ENCODE data around the gene FNBP1L. TPM values are rescaled to one million over a fixed set of nuclear protein-coding genes. Genes with fewer than 3 reads are reported as not detected.
"Not testable (repeated sequence)": the region's sequence is repeated elsewhere in the genome, so short reads cannot be mapped to it uniquely, and the experiment has no call there.

FNBP1L gene
- total RNA-seq, 2 experiments from 2014 or later, result 0.14 to 0.45 TPM

DNA sequence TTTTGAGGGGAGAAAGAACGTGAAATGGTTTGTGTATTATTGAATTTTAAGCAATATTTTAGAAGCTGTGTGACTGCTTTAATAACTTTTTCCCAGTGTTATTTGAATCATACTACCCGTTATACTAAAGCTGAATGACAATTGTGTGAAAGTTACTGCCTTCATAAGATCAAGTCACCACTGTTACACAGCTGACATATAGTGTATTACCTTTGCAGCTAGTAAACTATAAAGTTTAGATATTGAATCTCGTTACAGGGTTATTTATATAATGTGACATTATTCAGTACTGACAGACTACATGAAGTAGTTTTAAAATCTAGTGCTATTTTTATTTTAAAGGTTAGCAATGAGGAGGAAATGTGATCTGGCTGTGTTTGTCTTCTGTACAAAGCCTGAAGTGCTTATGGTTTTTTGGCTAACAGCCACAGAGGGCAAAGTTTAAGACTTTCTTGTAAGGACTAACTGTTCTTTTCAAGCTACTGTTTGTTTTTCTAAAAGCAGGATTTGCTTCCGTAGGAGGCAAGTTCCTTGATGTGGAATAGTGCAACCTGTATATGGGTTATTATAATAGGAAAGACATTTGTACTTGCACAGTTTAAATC, 106.1 kb downstream of the FNBP1L start:
- not testable (repeated sequence) for H3K9me3 Mint-ChIP-seq, H3K4me1 Mint-ChIP-seq, H3K36me3 Mint-ChIP-seq, H3K27me3 Mint-ChIP-seq, H3K4me3 Mint-ChIP-seq, DNase-seq, H3K27ac Mint-ChIP-seq

DNA sequence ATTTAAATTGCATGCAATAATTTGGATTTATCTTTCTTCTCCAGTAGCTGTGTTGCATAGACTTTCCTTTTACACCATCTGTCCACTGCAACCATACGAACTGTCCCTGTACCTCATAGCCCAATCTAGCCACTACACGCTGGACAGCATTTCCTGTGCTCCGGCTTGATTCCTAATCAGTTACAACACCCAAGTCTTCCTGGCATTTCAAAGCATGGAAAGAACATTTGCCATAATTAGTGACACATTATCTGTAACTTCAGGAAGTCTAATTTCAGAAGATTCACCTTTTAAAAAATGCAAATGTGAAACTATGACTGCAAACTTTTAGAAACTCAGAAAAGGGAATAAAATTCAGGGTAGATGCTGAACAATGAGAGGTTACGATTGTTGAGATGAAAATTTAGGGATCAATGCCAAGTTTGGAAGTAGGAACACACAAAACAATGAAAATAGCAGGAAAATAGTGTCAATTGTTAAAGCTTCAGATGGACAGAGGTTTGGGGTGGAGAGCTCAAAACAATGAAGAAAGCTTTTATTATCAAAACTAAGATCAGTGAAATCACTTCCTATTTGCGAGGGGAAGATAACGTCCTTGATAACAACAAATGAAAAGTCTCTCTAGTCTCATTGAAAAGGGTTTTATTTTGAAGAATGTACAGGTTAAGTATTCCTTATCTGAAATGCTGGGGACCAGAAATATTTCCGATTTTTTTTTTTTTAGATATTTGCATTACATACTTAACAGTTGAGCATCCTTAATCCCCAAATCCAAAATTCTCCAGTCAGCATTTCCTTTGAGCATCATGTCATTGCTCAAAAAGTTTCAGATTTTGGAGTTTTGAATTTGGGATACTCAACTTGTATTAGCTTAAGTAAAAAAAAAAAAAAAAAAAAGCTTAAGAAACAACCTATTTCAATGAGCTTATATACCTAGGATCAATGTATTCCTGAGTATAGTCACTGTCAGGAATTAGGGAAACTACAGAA, 107.3 kb downstream of the FNBP1L start:
- no peak for DNase-seq
- Mint-ChIP-seq H3K9me3 (no peaks in the 10 kb centered on the region), H3K27ac (no peak overlapping the region), H3K4me3 (peak overlapping the region; percentile 2), H3K27me3 (peaks cover 5% of the 10 kb centered on the region), H3K36me3 (no peaks in the 10 kb centered on the region), H3K4me1 (peaks cover 9% of the 10 kb centered on the region)

DNA sequence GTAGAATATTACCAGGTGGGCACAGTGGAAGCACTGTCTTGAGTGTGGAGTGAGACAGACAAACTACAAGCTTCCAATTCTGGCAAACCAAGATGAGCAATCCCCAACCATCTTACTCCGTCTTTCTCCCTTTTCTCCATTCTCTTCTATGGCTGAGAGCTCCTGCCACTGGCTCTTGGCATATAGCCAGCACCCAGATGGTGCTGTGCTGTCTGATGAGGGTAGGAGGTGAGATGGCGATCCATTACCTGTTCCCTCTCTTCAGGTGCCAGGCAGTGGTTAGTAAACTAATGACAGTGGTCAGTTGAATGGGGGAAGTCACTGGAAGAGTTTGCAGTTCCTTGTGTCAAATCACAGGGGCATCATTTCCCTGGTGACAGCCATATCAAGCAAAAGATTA, 108.4 kb downstream of the FNBP1L start:
- Mint-ChIP-seq H3K4me1 (peaks cover 9% of the 10 kb centered on the region), H3K27me3 (peaks cover 5% of the 10 kb centered on the region), H3K36me3 (no peaks in the 10 kb centered on the region), H3K4me3 (no peak overlapping the region), H3K27ac (no peak overlapping the region), H3K9me3 (no peaks in the 10 kb centered on the region)
- no peak for DNase-seq

GRCh38 chr1:93559045-93559444, 111.1 kb downstream of the FNBP1L start:
- peaks cover 9% of the 10 kb centered on the region for H3K4me1 Mint-ChIP-seq
- H3K9me3 Mint-ChIP-seq, result no peaks in the 10 kb centered on the region
- H3K36me3 Mint-ChIP-seq, result no peaks in the 10 kb centered on the region
- H3K27me3 Mint-ChIP-seq, result peaks cover 5% of the 10 kb centered on the region
- no peak overlapping the region for H3K27ac Mint-ChIP-seq
- no peak for DNase-seq
- H3K4me3 Mint-ChIP-seq, result no peak overlapping the region

- Mint-ChIP-seq H3K36me3 (no peaks in the 10 kb centered on the region), H3K9me3 (no peaks in the 10 kb centered on the region), H3K27me3 (peaks cover 5% of the 10 kb centered on the region), H3K4me1 (peaks cover 7% of the 10 kb centered on the region), H3K27ac (no peak overlapping the region), H3K4me3 (no peak overlapping the region)
- DNase-seq, result no peak
Measured at GRCh38 chr1:93559695-93560094, 111.8 kb downstream of the FNBP1L start.

- no peaks in the 10 kb centered on the region for H3K36me3 Mint-ChIP-seq
- DNase-seq, result no peak
- no peaks in the 10 kb centered on the region for H3K27me3 Mint-ChIP-seq
- no peak overlapping the region for H3K27ac Mint-ChIP-seq
- no peak overlapping the region for H3K4me3 Mint-ChIP-seq
- H3K9me3 Mint-ChIP-seq, result no peaks in the 10 kb centered on the region
- no peaks in the 10 kb centered on the region for H3K4me1 Mint-ChIP-seq
Measured at GRCh38 chr1:93565496-93566206, 117.7 kb downstream of the FNBP1L start.

DNA sequence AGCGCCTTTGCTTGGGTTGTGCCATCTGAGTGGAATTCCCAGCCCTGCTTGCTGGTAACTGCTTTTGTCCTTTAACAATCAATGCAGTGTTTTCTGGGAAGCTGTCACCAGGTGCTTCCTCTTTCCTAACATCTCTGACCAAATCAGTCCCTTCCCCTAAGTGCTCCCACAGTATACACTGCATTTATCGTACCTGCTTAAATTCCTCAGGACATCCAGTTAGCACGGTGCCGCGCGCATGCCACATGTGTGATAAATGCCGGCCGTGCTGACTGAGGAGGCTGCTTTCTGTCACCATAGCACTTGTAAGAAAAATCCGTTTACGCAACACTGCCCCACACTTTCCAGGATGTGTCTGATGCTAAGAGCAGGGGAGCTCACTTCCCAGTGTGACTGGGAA, 118.3 kb downstream of the FNBP1L start:
- Mint-ChIP-seq H3K27me3 (no peaks in the 10 kb centered on the region), H3K36me3 (no peaks in the 10 kb centered on the region), H3K4me3 (no peak overlapping the region), H3K9me3 (no peaks in the 10 kb centered on the region), H3K4me1 (no peaks in the 10 kb centered on the region), H3K27ac (no peak overlapping the region)
- no peak for DNase-seq

GRCh38 chr1:93567255-93567918, 119.5 kb downstream of the FNBP1L start:
- Mint-ChIP-seq H3K27me3 (no peaks in the 10 kb centered on the region), H3K36me3 (no peaks in the 10 kb centered on the region), H3K9me3 (no peaks in the 10 kb centered on the region), H3K4me1 (no peaks in the 10 kb centered on the region), H3K27ac (no peak overlapping the region), H3K4me3 (no peak overlapping the region)
- no peak for DNase-seq

DNA sequence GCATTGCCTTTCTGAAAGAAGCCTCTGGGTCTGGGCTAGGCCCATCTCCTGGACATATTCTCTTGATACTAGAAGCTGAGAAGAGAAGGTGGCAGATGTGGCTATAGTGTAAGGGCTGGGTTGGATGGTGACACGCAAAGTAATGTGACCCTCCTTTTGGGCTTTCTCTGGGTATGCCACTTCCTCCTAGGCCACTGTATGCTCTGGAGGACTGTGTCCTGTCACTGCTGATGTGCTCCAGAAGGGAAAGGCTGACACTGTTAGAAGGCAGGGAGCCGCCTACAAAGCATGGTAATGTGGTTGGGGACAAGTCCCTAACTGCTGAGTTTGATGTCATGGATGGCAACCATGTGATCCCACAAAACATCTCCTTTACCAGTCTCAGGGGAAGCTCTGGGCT, 121.6 kb downstream of the FNBP1L start:
- Mint-ChIP-seq H3K4me1 (no peaks in the 10 kb centered on the region), H3K4me3 (no peak overlapping the region), H3K36me3 (no peaks in the 10 kb centered on the region), H3K27me3 (no peaks in the 10 kb centered on the region), H3K9me3 (no peaks in the 10 kb centered on the region), H3K27ac (no peak overlapping the region)
- no peak for DNase-seq

GRCh38 chr1:93571623-93572310, 123.8 kb downstream of the FNBP1L start:
- Mint-ChIP-seq H3K9me3 (no peaks in the 10 kb centered on the region), H3K36me3 (no peaks in the 10 kb centered on the region), H3K4me1 (no peaks in the 10 kb centered on the region), H3K4me3 (no peak overlapping the region), H3K27ac (no peak overlapping the region), H3K27me3 (no peaks in the 10 kb centered on the region)
- no peak for DNase-seq

- no peak overlapping the region for H3K27ac Mint-ChIP-seq
- no peak for DNase-seq
- no peak overlapping the region for H3K4me3 Mint-ChIP-seq
- no peaks in the 10 kb centered on the region for H3K36me3 Mint-ChIP-seq
- H3K4me1 Mint-ChIP-seq, result no peaks in the 10 kb centered on the region
- no peaks in the 10 kb centered on the region for H3K27me3 Mint-ChIP-seq
- no peaks in the 10 kb centered on the region for H3K9me3 Mint-ChIP-seq
Measured at GRCh38 chr1:93573940-93574469, 126.1 kb downstream of the FNBP1L start.

DNA sequence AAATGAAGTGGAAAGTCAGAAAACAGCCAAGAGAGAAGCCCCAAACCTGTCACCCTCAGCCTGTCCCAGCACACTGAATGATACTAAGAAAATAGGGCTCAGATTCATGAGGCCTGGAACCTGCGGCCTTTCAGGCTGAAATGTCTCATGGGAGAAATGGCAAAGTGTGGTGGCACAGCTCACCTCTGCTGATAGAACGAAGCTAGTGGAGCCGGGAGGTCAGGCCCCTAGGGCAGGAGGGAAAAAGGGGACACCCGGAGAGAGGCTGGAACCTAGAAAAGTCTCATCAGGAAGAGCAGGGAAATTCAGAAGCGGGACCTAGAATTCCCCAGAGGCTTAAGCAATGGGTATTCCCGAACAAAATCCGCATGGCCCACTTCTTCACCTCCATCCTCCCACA, 126.6 kb downstream of the FNBP1L start:
- Mint-ChIP-seq H3K4me1 (no peaks in the 10 kb centered on the region), H3K36me3 (no peaks in the 10 kb centered on the region), H3K27ac (no peak overlapping the region), H3K9me3 (no peaks in the 10 kb centered on the region), H3K4me3 (no peak overlapping the region), H3K27me3 (no peaks in the 10 kb centered on the region)
- DNase-seq, result no peak

DNA sequence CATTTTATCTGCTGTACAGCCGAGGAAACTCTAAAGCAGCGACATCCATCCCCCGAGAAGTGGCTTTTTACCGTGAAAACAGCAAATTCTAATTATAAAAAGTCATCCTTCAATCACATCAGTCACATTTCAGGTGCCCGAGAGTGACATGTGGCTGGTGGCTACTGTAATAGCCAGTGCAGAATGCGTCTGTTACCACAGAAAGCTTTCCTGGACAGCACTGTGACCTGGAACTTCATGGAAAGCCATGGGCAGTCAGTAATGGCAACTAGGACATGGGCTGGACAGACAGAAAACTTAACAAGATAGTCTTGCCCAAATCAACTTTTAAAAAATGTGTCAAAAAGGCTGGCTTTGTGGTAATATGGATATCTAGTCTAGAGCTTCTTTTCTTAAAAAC, 127.1 kb downstream of the FNBP1L start:
- no peak for DNase-seq
- Mint-ChIP-seq H3K4me3 (no peak overlapping the region), H3K27ac (no peak overlapping the region), H3K4me1 (no peaks in the 10 kb centered on the region), H3K9me3 (no peaks in the 10 kb centered on the region), H3K27me3 (no peaks in the 10 kb centered on the region), H3K36me3 (no peaks in the 10 kb centered on the region)

DNA sequence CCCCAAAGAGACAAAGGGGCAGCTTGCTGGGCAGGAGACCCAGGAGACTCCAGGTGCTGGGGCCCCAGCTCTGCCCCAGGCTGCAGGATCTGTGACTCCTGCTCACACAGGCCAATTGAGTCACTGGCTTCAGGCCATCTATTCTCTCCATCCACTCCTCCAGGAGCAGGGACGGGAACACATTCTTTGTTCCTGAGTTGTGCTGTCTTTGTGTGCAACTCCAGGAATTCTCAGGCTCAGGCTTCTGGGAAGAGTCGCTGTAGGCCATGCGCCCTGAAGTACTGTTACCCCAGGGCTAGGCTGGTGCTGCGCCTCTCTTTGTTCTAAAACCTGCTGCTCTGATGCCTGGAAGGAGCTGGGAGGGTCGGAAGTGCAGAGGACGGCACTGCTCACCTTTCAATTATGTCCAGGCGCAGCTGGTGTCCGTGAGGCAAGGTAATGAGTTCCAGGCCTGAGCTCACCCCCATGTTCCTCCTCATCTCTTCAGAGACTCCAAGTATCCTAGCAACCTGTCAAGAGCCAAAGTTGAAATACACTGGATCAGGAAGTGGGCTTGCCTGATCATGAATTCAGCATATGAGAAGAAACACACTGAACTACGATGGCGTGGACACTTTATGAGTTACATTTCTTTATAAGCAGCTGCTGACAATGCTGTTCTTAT, 127.8 kb downstream of the FNBP1L start:
- H3K4me1 Mint-ChIP-seq, result no peaks in the 10 kb centered on the region
- H3K4me3 Mint-ChIP-seq, result no peak overlapping the region
- DNase-seq, result no peak
- H3K27me3 Mint-ChIP-seq, result no peaks in the 10 kb centered on the region
- no peaks in the 10 kb centered on the region for H3K36me3 Mint-ChIP-seq
- no peak overlapping the region for H3K27ac Mint-ChIP-seq
- H3K9me3 Mint-ChIP-seq, result no peaks in the 10 kb centered on the region

Measured in activated naive CD8-positive, alpha-beta T cell treated with anti-CD3 and anti-CD28 coated beads for 36 hours (primary cell).